ENCODE results near the gene SPAG16. TPM values are rescaled to one million over a fixed set of nuclear protein-coding genes. Genes with fewer than 3 reads are reported as not detected.

The SPAG16 gene
- total RNA-seq, 6 experiments from 2014 or later: 15.4 to 20.0 (median 17.5) TPM

- no peak for DNase-seq
- H3K27me3 Mint-ChIP-seq (ENCODE audit: insufficient read depth): no peaks in the 10 kb centered on the region; the same call in 1 of the 2 replicates
- H3K4me3 Mint-ChIP-seq: no peak overlapping the region
- no peak for TF ChIP-seq CTCF (IDR thresholded peaks at IDR 0.05)
- no peaks in the 10 kb centered on the region for H3K9me3 Mint-ChIP-seq
- no peaks in the 10 kb centered on the region for H3K36me3 Mint-ChIP-seq (ENCODE audit: low read depth)
- H3K4me1 Mint-ChIP-seq (ENCODE audit: low read depth): peaks cover 11% of the 10 kb centered on the region
- no peak overlapping the region for H3K27ac Mint-ChIP-seq
Observed at GRCh38 chr2:214226061-214226460, 941.8 kb downstream of the SPAG16 start.

- no peak for TF ChIP-seq CTCF (IDR thresholded peaks at IDR 0.05)
- H3K27me3 Mint-ChIP-seq (ENCODE audit: insufficient read depth): no peaks in the 10 kb centered on the region; the same call in 1 of the 2 replicates
- H3K27ac Mint-ChIP-seq: no peak overlapping the region
- no peak overlapping the region for H3K4me3 Mint-ChIP-seq
- DNase-seq: peak; percentile 8
- H3K4me1 Mint-ChIP-seq (ENCODE audit: low read depth): peaks cover 13% of the 10 kb centered on the region
- H3K36me3 Mint-ChIP-seq (ENCODE audit: low read depth): no peaks in the 10 kb centered on the region
- no peaks in the 10 kb centered on the region for H3K9me3 Mint-ChIP-seq
Observed at GRCh38 chr2:214232271-214232670, 948.0 kb downstream of the SPAG16 start.

- peaks cover 13% of the 10 kb centered on the region for H3K4me1 Mint-ChIP-seq (ENCODE audit: low read depth)
- H3K4me3 Mint-ChIP-seq: no peak overlapping the region
- H3K27ac Mint-ChIP-seq: no peak overlapping the region
- TF ChIP-seq CTCF (IDR thresholded peaks at IDR 0.05): no peak
- H3K27me3 Mint-ChIP-seq (ENCODE audit: insufficient read depth): no peaks in the 10 kb centered on the region; the same call in 1 of the 2 replicates
- H3K9me3 Mint-ChIP-seq: no peaks in the 10 kb centered on the region
- H3K36me3 Mint-ChIP-seq (ENCODE audit: low read depth): no peaks in the 10 kb centered on the region
- no peak for DNase-seq
Observed at GRCh38 chr2:214233164-214233563, 948.9 kb downstream of the SPAG16 start.

- no peak overlapping the region for H3K27ac Mint-ChIP-seq
- no peaks in the 10 kb centered on the region for H3K9me3 Mint-ChIP-seq
- H3K36me3 Mint-ChIP-seq (ENCODE audit: low read depth): no peaks in the 10 kb centered on the region
- DNase-seq: no peak
- TF ChIP-seq CTCF (IDR thresholded peaks at IDR 0.05): no peak
- H3K27me3 Mint-ChIP-seq (ENCODE audit: insufficient read depth): no peaks in the 10 kb centered on the region; the same call in 1 of the 2 replicates
- H3K4me1 Mint-ChIP-seq (ENCODE audit: low read depth): peaks cover 20% of the 10 kb centered on the region
- no peak overlapping the region for H3K4me3 Mint-ChIP-seq
Observed at GRCh38 chr2:214242797-214243196, 958.5 kb downstream of the SPAG16 start.

GRCh38 chr2:214244847-214245246, 960.6 kb downstream of the SPAG16 start:
- no peak for TF ChIP-seq CTCF (IDR thresholded peaks at IDR 0.05)
- peak; percentile 26 for DNase-seq
- Mint-ChIP-seq H3K4me3 (no peak overlapping the region), H3K27me3 (ENCODE audit: insufficient read depth) (no peaks in the 10 kb centered on the region; the same call in 1 of the 2 replicates), H3K36me3 (ENCODE audit: low read depth) (no peaks in the 10 kb centered on the region), H3K27ac (peak overlapping the region; percentile 60), H3K4me1 (ENCODE audit: low read depth) (peaks cover 20% of the 10 kb centered on the region), H3K9me3 (no peaks in the 10 kb centered on the region)

GRCh38 chr2:214246417-214246816, 962.2 kb downstream of the SPAG16 start:
- no peak for TF ChIP-seq CTCF (IDR thresholded peaks at IDR 0.05)
- DNase-seq: no peak
- Mint-ChIP-seq H3K9me3 (no peaks in the 10 kb centered on the region), H3K36me3 (ENCODE audit: low read depth) (no peaks in the 10 kb centered on the region), H3K4me3 (no peak overlapping the region), H3K27ac (no peak overlapping the region), H3K27me3 (ENCODE audit: insufficient read depth) (no peaks in the 10 kb centered on the region; the same call in 1 of the 2 replicates), H3K4me1 (ENCODE audit: low read depth) (peaks cover 20% of the 10 kb centered on the region)
